Measurements from ENCODE around the gene SYNE1.

- TF ChIP-seq, protein P1, sequence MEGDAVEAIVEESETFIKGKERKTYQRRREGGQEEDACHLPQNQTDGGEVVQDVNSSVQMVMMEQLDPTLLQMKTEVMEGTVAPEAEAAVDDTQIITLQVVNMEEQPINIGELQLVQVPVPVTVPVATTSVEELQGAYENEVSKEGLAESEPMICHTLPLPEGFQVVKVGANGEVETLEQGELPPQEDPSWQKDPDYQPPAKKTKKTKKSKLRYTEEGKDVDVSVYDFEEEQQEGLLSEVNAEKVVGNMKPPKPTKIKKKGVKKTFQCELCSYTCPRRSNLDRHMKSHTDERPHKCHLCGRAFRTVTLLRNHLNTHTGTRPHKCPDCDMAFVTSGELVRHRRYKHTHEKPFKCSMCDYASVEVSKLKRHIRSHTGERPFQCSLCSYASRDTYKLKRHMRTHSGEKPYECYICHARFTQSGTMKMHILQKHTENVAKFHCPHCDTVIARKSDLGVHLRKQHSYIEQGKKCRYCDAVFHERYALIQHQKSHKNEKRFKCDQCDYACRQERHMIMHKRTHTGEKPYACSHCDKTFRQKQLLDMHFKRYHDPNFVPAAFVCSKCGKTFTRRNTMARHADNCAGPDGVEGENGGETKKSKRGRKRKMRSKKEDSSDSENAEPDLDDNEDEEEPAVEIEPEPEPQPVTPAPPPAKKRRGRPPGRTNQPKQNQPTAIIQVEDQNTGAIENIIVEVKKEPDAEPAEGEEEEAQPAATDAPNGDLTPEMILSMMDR (IDR thresholded peaks at IDR 0.05) = no peak
- TF ChIP-seq PBX3 (IDR thresholded peaks at IDR 0.05) = no peak
- TF ChIP-seq, protein P2, sequence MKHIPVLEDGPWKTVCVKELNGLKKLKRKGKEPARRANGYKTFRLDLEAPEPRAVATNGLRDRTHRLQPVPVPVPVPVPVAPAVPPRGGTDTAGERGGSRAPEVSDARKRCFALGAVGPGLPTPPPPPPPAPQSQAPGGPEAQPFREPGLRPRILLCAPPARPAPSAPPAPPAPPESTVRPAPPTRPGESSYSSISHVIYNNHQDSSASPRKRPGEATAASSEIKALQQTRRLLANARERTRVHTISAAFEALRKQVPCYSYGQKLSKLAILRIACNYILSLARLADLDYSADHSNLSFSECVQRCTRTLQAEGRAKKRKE (CRISPR knock-in tag; IDR thresholded peaks at IDR 0.05; ENCODE audit: low read depth) = no peak
- no peak for TF ChIP-seq POLR2A (IDR thresholded peaks at IDR 0.05; ENCODE audit: low read length)
- no peak for TF ChIP-seq BHLHE40 (IDR thresholded peaks at IDR 0.05; ENCODE audit: low read depth, low read length)
- TF ChIP-seq ZSCAN20 (CRISPR knock-in tag; IDR thresholded peaks at IDR 0.05) = no peak
- TF ChIP-seq CBX2 (IDR thresholded peaks at IDR 0.05; ENCODE audit: borderline replicate concordance, low read depth) = no peak
These were observed 293.3 kb downstream of the SYNE1 start for GRCh38 chr6:152343735-152344360.

Data from A549 (cell line).